ENCODE measurements around the gene ADD3. TPM values are rescaled to one million over a fixed set of nuclear protein-coding genes. Genes with fewer than 3 reads are reported as not detected.

Gene ADD3
- total and polyA plus RNA-seq, 5 donors, result 47.4 to 146 (median 122) TPM

DNA sequence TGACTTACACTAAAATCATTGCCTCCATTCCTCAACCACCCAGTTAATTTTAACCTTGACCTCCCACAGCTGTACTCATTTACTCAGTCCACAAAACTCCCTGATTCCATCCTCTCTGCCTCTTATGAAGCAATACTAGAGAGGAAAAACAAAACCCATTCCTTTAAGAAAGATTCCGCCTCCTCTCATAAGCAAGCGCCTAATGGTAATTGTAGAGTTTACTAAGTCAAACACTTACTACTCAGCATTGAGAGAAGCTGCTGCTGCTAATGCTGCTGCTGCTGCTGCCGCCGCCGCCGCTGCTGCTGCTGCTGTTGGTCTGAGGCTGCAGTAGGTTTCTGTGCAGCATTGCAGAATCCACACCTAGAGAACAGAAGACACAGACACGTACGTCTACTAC lies 2.1 kb upstream of the ADD3 start:
- no peak for ATAC-seq
- DNase-seq, result peak; percentile 32 to 73 (median 65)
- Histone ChIP-seq H3K4me3 (ENCODE audit: low read length) (peak overlapping the region; percentile 98), H3K27ac (ENCODE audit: low read length) (peak overlapping the region; percentile 40), H3K9me3 (ENCODE audit: control insufficient read depth, low read length) (no peaks in the 10 kb centered on the region), H3K4me1 (ENCODE audit: control insufficient read depth, insufficient read depth, low read length) (peaks cover 2% of the 10 kb centered on the region), H3K27me3 (ENCODE audit: control insufficient read depth, insufficient read depth) (no peaks in the 10 kb centered on the region)
- intact Hi-C loops (cut with DNase I), result loop anchor here (10.0 kb wide), 2 partner anchors 81 to 111 kb away; partner anchors contain the start of gene XPNPEP1 (in 1 of the 4)
- 17% methylated on average over 8 of the region's 8 CpGs for WGBS

DNA sequence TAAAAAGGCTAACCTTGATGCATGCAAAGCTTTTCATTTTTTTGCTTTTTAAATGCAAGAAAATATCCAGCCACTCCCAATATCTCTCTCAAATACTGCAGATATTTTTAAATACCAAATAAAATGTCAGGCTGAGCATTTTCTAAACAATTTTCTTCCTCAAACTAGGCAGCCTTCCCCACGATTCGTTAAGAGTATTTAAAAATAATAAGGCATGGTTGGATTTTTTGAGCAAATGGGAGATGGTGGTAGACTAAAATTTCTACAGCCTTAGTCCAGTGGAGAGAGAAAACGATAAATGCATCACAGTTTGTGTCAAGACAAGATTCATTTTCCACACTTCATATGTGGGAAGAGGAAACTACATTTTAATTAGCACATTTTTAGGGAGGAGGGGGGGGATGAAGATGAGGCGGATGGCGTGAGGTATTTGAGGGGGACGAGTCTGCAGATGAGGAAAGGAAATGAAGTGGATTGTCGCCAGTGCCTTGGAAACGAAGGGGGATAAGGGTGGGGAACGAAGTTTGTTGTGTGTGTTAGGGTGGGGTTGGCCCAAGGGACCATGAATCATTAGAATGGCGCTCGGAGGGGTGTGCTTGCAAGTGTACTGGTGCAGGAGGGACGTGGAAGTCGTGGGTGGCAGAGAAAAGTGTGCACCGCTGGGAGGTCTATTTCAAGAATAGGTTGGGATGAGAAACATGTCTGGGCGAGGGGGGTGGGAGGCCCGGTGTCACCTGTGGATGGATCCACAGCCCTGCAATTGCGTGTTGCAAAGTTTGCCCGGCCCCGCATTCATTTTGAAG lies 1.2 kb upstream of the ADD3 start:
- Histone ChIP-seq H3K27me3 (ENCODE audit: control insufficient read depth, insufficient read depth) (no peaks in the 10 kb centered on the region), H3K4me1 (ENCODE audit: control insufficient read depth, insufficient read depth, low read length) (peaks cover 2% of the 10 kb centered on the region), H3K9me3 (ENCODE audit: control insufficient read depth, low read length) (no peaks in the 10 kb centered on the region), H3K4me3 (ENCODE audit: low read length) (peak overlapping the region; percentile 98), H3K27ac (ENCODE audit: low read length) (peak overlapping the region; percentile 92)
- intact Hi-C loops (cut with DNase I), result loop anchor here (10.0 kb wide), 2 partner anchors 82 to 112 kb away; partner anchors contain the start of gene XPNPEP1 (in 1 of the 4)
- DNase-seq, result peak; percentile 79 to 83 (median 83)
- ATAC-seq, result peak; percentile 47 to 75
- WGBS, result 10% methylated on average over 19 of the region's 19 CpGs

DNA sequence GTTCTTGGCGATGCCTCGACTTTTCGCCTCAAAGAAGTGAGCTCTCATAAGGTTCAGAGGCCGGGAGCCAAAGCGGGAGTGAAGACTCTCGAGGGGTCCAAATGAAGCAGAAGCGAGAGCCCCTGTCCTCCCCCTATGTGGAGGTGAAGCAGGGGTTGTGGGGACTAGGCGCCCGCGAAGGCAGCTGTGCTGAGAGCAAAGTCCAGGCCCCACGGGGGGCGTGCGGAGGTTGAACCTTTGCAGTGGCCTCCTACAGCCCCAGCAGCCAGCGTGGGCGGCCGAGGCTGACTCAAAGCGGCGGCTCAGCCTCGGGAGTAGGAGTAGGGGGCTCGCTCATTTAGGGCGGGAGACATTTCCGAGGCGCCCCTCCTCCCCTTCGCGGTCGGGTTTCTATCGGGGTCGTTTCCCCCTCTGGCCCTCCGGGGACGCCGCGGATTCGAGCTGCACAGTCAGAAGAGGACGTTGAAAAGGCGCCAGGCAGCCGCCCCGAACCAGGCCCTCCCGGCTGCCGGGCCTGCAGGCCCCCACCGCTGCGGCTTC lies 553 bp upstream of the ADD3 start:
- Histone ChIP-seq H3K4me3 (ENCODE audit: low read length) (peak overlapping the region; percentile 98), H3K9me3 (ENCODE audit: control insufficient read depth, low read length) (no peaks in the 10 kb centered on the region), H3K27me3 (ENCODE audit: control insufficient read depth, insufficient read depth) (no peaks in the 10 kb centered on the region), H3K4me1 (ENCODE audit: control insufficient read depth, insufficient read depth, low read length) (peaks cover 2% of the 10 kb centered on the region), H3K27ac (ENCODE audit: low read length) (peak overlapping the region; percentile 92)
- intact Hi-C loops (cut with DNase I), result loop anchor here (10.0 kb wide), 2 partner anchors 82 to 112 kb away; partner anchors contain the start of gene XPNPEP1 (in 1 of the 4)
- DNase-seq, result no peak
- WGBS, result 2% methylated on average over 41 of the region's 41 CpGs
- peak; percentile 46 to 61 for ATAC-seq

DNA sequence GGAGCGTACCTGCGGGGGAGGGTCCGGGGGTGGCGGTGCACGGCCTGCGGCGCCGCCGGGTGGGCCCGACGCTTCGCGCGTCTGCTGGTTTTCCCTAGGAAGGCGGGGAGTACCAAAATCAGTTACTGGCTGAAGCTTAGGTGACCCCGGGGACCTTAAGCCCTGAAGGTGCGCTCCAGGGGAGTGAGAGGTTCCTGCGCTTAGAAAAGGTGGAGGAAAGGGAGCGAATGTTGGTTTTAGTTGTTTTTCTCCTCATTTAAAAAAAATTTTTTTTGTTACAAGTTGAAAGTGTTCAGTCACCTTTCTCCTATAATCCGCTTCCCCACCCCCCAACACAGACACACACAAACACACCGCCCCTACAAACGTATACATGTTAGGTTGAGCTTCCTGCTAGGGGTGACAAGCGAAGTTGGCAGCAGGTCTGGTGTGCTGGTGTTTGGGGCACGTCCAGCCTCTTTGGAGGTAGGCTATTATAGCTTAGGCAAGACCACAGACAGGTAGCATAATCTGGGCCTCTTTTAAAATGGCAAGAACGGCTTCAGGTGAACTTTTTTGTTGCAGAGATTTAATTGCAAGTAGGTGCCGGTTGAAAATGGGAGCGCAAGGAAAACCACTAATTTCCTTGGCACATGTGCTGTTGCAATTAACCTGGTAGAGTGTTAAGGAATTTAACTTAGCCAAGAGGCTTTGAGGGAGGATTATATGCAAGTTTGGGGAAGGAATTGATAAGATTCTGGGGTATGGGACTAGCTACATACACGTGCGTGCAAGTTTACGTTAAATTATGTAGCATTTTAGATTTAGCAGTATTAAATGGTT lies 945 bp downstream of the ADD3 start:
- H3K27ac ChIP-seq (ENCODE audit: low read length), result peak overlapping the region; percentile 89
- DNase-seq (peak; percentile 30 to 66 (median 64)), ATAC-seq (no peak)
- intact Hi-C loops (cut with DNase I), result loop anchor here (10.0 kb wide), 2 partner anchors 84 to 114 kb away; partner anchors contain the start of gene XPNPEP1 (in 1 of the 4)
- H3K27me3 ChIP-seq (ENCODE audit: control insufficient read depth, insufficient read depth), result no peaks in the 10 kb centered on the region
- H3K4me3 ChIP-seq (ENCODE audit: low read length), result peak overlapping the region; percentile 98
- H3K9me3 ChIP-seq (ENCODE audit: control insufficient read depth, low read length), result no peaks in the 10 kb centered on the region
- H3K4me1 ChIP-seq (ENCODE audit: control insufficient read depth, insufficient read depth, low read length), result peaks cover 4% of the 10 kb centered on the region
- WGBS, result under 1% methylated on average over 30 of the region's 30 CpGs

DNA sequence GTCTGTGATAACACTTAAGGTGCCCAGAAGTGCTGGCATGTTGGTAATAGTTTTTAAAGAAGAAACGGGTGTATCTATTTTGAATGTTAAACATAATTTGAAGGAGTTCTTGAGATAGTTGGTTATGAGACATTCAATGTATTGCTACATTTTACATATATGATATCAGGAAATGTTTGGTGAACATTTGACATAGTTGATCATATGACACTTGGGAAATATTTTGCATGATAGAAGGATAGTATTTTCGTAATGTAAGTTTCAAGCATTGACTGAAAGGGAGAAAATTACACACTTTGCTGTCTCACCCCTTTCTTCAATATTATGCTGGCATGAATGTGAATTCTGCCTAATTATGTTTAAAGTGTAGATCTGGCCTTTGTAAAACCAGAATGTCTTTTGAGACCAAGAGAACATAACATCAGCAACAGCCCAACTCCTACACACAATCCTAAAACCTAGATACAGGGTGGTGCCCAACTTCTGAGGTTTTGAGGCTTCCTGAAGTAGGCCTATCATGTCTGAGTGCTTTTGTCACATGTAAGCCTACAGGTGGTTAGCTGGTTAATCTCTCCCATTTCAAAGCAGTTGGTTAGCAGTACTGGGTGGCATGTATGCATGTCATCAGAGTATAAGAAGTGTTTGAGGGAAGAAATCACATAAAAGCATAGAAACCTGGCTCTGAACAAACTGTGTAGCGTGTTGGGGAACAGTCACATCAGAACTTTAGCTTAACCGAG lies 2.1 kb downstream of the ADD3 start:
- 27% methylated on average over 4 of the region's 4 CpGs for WGBS
- H3K27me3 ChIP-seq (ENCODE audit: control insufficient read depth, insufficient read depth), result no peaks in the 10 kb centered on the region
- DNase-seq (no peak), ATAC-seq (no peak)
- H3K27ac ChIP-seq (ENCODE audit: low read length), result peak overlapping the region; percentile 50
- peak overlapping the region; percentile 98 for H3K4me3 ChIP-seq (ENCODE audit: low read length)
- peaks cover 6% of the 10 kb centered on the region for H3K4me1 ChIP-seq (ENCODE audit: control insufficient read depth, insufficient read depth, low read length)
- intact Hi-C loops (cut with DNase I), result loop anchor here (5.0 to 10.0 kb wide), 5 partner anchors 55 to 115 kb away; partner anchors contain the start of gene XPNPEP1 (in 1 of the 4)
- H3K9me3 ChIP-seq (ENCODE audit: control insufficient read depth, low read length), result no peaks in the 10 kb centered on the region

DNA sequence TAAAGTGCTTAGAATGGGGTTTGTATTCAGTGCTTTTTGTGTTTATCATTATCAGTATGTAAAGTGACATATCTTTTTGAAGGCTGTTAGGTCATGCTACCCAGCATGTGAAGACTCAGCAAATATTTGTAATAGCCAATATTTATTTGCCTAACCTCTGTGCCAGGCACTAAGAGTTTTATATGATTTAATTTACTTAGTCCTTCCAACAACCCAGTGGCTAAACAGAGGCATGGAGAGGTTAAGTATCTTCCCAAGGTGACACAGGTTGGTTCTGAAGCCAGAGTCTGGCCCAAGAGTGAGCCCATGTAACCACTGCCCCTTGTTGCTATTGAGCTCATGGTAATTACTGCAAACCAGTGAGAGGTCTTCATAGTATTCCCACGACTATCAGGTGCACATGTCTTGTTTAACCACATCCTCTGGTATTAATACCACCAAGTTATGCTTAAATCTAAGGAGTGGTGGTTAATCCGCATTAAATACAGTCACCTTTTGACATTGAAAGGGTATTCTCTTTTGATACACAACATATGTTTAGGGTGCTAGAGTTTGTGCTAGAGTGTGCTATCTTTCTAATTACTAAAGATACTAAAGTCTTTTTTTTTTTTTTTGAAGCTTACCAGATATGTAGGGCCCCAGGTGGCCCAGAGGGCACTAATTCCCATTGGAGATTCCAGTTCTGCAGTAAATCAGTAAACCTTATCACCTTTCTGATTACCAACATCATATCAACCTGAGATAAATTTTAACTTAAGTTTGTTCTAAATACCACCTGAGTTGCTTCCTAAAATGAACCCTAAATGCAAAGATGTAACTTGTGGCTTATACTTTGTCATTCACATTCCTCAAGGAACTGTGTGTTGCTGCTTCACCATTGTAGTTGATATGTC lies 2.9 kb downstream of the ADD3 start:
- 30% methylated on average over 2 of the region's 2 CpGs for WGBS
- intact Hi-C loops (cut with DNase I), result loop anchor here in 3 of 4 donors (5.0 to 10.0 kb wide), 3 partner anchors 54 to 64 kb away; no protein-coding TSS in a partner anchor
- Histone ChIP-seq H3K9me3 (ENCODE audit: control insufficient read depth, low read length) (no peaks in the 10 kb centered on the region), H3K27ac (ENCODE audit: low read length) (no peak overlapping the region), H3K4me1 (ENCODE audit: control insufficient read depth, insufficient read depth, low read length) (peaks cover 6% of the 10 kb centered on the region), H3K27me3 (ENCODE audit: control insufficient read depth, insufficient read depth) (no peaks in the 10 kb centered on the region), H3K4me3 (ENCODE audit: low read length) (no peak overlapping the region)
- no peak for ATAC-seq
- DNase-seq, result no peak

DNA sequence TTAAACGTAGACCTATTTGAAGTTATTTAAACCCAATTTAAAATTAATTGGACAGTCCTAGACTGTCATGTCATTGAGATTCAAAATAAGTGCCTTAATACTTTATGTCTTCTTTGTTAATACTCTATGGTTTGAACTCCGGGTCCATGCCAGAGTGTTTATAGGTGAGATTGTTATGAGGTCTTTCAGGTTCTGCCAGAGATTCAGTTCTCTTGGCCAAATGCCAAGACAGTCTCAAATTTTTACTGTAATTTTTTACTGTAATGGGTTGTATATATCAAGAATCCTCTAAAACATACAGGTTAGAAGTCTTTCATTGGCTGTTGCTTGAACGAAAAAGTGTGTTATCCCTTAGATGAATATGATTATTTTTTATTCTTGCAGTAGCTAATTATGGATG lies 3.9 kb downstream of the ADD3 start:
- Histone ChIP-seq H3K4me3 (ENCODE audit: low read length) (no peak overlapping the region), H3K27me3 (ENCODE audit: control insufficient read depth, insufficient read depth) (no peaks in the 10 kb centered on the region), H3K27ac (ENCODE audit: low read length) (no peak overlapping the region), H3K9me3 (ENCODE audit: control insufficient read depth, low read length) (no peaks in the 10 kb centered on the region), H3K4me1 (ENCODE audit: control insufficient read depth, insufficient read depth, low read length) (peaks cover 10% of the 10 kb centered on the region)
- intact Hi-C loops (cut with DNase I), result loop anchor here in 3 of 4 donors (5.0 to 10.0 kb wide), 3 partner anchors 53 to 63 kb away; no protein-coding TSS in a partner anchor
- no peak for DNase-seq
- no peak for ATAC-seq
- 29% methylated on average over 3 of the region's 3 CpGs for WGBS

DNA sequence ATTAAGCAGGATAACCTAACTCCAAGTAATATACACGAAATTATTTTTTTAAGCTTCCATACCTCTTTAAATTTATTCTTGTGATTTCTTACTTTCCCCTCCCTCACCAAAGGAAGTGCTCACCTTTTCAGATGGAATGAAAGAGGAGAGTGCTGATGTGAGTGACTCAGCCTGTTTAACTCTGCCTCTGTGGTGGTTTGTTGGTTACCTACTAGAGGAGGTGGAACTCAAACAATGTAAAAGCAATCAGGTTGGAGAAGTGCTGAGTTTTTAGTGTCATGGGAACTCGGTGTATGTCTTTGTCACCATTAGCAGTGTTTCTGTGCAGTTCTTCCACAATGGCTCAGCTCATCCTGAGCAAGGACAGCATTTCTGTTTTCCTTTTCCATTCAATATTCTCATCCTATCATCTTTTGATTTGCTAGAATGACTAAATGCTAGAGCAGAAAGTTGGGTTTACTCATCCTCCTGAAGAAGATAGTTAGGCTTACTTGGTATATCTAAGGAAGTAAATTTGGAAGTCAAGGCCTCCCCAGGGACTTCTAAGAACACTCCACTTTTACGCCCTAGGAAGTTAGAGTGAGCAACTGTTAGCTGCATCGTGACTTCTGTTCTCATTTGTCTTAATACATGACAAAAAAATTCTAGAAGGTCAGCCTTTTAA lies 6.0 kb downstream of the ADD3 start:
- H3K4me1 ChIP-seq (ENCODE audit: control insufficient read depth, insufficient read depth, low read length), result peaks cover 10% of the 10 kb centered on the region
- intact Hi-C loops (cut with DNase I), result loop anchor here in 3 of 4 donors (5.0 to 10.0 kb wide), 3 partner anchors 51 to 61 kb away; no protein-coding TSS in a partner anchor
- ATAC-seq, result peak; percentile 13 to 19

DNA sequence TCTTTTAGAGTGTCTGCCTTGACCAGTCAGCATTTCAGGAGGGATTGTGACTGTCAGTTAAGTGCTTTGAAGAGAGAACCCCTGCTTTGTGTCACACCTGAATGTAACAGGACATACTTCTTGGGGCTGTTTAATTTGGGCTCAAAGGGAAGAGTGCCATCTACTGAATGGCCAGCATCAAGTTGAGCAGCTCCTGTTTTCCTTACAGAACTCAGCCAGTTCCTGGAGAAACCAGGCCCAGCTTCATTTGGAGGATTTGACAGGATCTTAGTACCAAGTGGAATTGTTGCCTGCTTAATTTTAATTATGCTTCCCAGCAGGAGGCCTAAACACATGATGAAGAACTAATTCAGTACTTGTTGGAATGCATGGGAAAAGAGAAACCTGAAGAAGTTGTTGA lies 8.3 kb downstream of the ADD3 start:
- DNase-seq (no peak), ATAC-seq (peak; percentile 50 to 55)
- Histone ChIP-seq H3K4me3 (ENCODE audit: low read length) (no peak overlapping the region), H3K4me1 (ENCODE audit: control insufficient read depth, insufficient read depth, low read length) (peaks cover 14% of the 10 kb centered on the region), H3K27ac (ENCODE audit: low read length) (no peak overlapping the region), H3K9me3 (ENCODE audit: control insufficient read depth, low read length) (no peaks in the 10 kb centered on the region), H3K27me3 (ENCODE audit: control insufficient read depth, insufficient read depth) (no peaks in the 10 kb centered on the region)
- intact Hi-C loops (cut with DNase I), result loop anchor here in 2 of 4 donors (10.0 kb wide), 2 partner anchors 49 to 59 kb away; no protein-coding TSS in a partner anchor

More for the DNA sequence above, 6.0 kb downstream of the ADD3 start:
- H3K27me3 ChIP-seq (ENCODE audit: control insufficient read depth, insufficient read depth), result no peaks in the 10 kb centered on the region
- H3K27ac ChIP-seq (ENCODE audit: low read length), result peak overlapping the region; percentile 48
- no peaks in the 10 kb centered on the region for H3K9me3 ChIP-seq (ENCODE audit: control insufficient read depth, low read length)
- no peak overlapping the region for H3K4me3 ChIP-seq (ENCODE audit: low read length)
- DNase-seq, result no peak
- WGBS, result 20% methylated on average over 4 of the region's 4 CpGs
